HEK293 (cell line): ENCODE results near the gene PLD6.

Experiments
- CTCF ChIA-PET: fragments of 350-600 bp; formaldehyde crosslinking; extraction: SDS; loops from one replicate; lab custom pipeline; 2021; ENCODE audit warnings: antibody characterized with exemption; lab: Yijun Ruan, JAX
- POLR2A ChIA-PET: fragments of 300-600 bp; formaldehyde crosslinking; extraction: SDS; loops from one replicate; lab custom pipeline; 2020; ENCODE audit warnings: antibody characterized with exemption, inconsistent platforms; lab: Yijun Ruan, JAX
- H3K27ac ChIP-seq: fragments of 200-500 bp; sonication (Bioruptor generic); 2 replicates; pipeline ENCODE4 v1.5.1; 2014; ENCODE audit warnings: low read depth, low read length, control low read depth, inconsistent platforms; ENCODE audit errors: extremely low read depth
- H3K36me3 ChIP-seq, 2 experiments: fragments of 200-500 bp in 1 of 2; sonication (Bioruptor generic) in 1 of 2; 1 replicate in 1 of 2; 2 replicates in 1 of 2; pipeline ENCODE4 v1.5.1; 2014 to 2017; ENCODE audit warnings: inconsistent platforms in 2 of 2, low read length in 2 of 2; ENCODE audit not compliant: control insufficient read depth in 2 of 2, insufficient read depth in 1 of 2
- H3K4me1 ChIP-seq: fragments of 200-500 bp; sonication (Bioruptor generic); 2 replicates; pipeline ENCODE4 v1.5.1; 2014; ENCODE audit warnings: mild to moderate bottlenecking, low read length, inconsistent platforms; ENCODE audit not compliant: control insufficient read depth, insufficient read depth
- H3K4me3 ChIP-seq: 2 replicates; pipeline ENCODE4 v1.5.1; 2011; ENCODE audit warnings: low read depth, mild to moderate bottlenecking, control low read depth, low read length, moderate library complexity
- H3K9me3 ChIP-seq: fragments of 200-500 bp; sonication (Bioruptor generic); 2 replicates; pipeline ENCODE4 v1.5.1; 2014; ENCODE audit warnings: low read depth, low read length, inconsistent platforms; ENCODE audit not compliant: control insufficient read depth, insufficient read depth
- GLIS1 ChIP-seq: fragments of 450-650 bp; formaldehyde crosslinking; IDR thresholded peaks from 2 replicates; pipeline ENCODE4 v1.5.1; 2016; ENCODE audit warnings: missing biosample characterization, missing genetic modification characterization
- GLIS2 ChIP-seq: fragments of 450-650 bp; formaldehyde crosslinking; IDR thresholded peaks from 2 replicates; pipeline ENCODE4 v1.5.1; 2016; ENCODE audit warnings: missing biosample characterization, missing genetic modification characterization
- OSR2 ChIP-seq: fragments of 450-650 bp; formaldehyde crosslinking; IDR thresholded peaks from 2 replicates; pipeline ENCODE4 v1.5.1; 2016; ENCODE audit warnings: missing biosample characterization, missing genetic modification characterization
- PATZ1 ChIP-seq: fragments of 450-650 bp; formaldehyde crosslinking; IDR thresholded peaks from 2 replicates; pipeline ENCODE4 v1.5.1; 2016; ENCODE audit warnings: missing biosample characterization, missing genetic modification characterization
- SP7 ChIP-seq: fragments of 450-650 bp; formaldehyde crosslinking; IDR thresholded peaks from 2 replicates; pipeline ENCODE4 v1.5.1; 2016; ENCODE audit warnings: missing biosample characterization, missing genetic modification characterization
- ZBTB20 ChIP-seq: fragments of 450-650 bp; formaldehyde crosslinking; IDR thresholded peaks from 2 replicates; pipeline ENCODE4 v1.5.1; 2016; ENCODE audit warnings: missing biosample characterization, missing genetic modification characterization
- ZEB2 ChIP-seq: fragments of 450-650 bp; formaldehyde crosslinking; IDR thresholded peaks from 2 replicates; pipeline ENCODE4 v1.5.1; 2016; ENCODE audit warnings: missing biosample characterization, missing genetic modification characterization
- ZFP69B ChIP-seq: fragments of 450-650 bp; formaldehyde crosslinking; IDR thresholded peaks from 2 replicates; pipeline ENCODE4 v1.5.1; 2016; ENCODE audit warnings: missing biosample characterization, missing genetic modification characterization
- ZNF112 ChIP-seq: fragments of 450-650 bp; formaldehyde crosslinking; IDR thresholded peaks from 2 replicates; pipeline ENCODE4 v1.5.0; 2017; ENCODE audit warnings: missing biosample characterization, missing genetic modification characterization
- ZNF175 ChIP-seq: fragments of 450-650 bp; formaldehyde crosslinking; IDR thresholded peaks from 2 replicates; pipeline ENCODE4 v1.5.1; 2016; ENCODE audit warnings: missing biosample characterization, missing genetic modification characterization
- ZNF423 ChIP-seq: fragments of 450-650 bp; formaldehyde crosslinking; IDR thresholded peaks from 2 replicates; pipeline ENCODE4 v1.5.1; 2016; ENCODE audit warnings: missing biosample characterization, missing genetic modification characterization
- ZNF513 ChIP-seq: fragments of 450-650 bp; IDR thresholded peaks from 2 replicates; pipeline ENCODE4 v1.5.1; 2018; ENCODE audit warnings: missing biosample characterization, missing genetic modification characterization
- ZNF518A ChIP-seq: fragments of 450-650 bp; formaldehyde crosslinking; conservative IDR thresholded peaks from 2 replicates; pipeline ENCODE4 v1.5.1; 2016; ENCODE audit warnings: low read depth, missing biosample characterization, missing genetic modification characterization
- ZNF521 ChIP-seq: fragments of 450-650 bp; formaldehyde crosslinking; IDR thresholded peaks from 2 replicates; pipeline ENCODE4 v1.5.1; 2017; ENCODE audit warnings: missing biosample characterization, mild to moderate bottlenecking, missing genetic modification characterization
- ZNF555 ChIP-seq: fragments of 450-650 bp; formaldehyde crosslinking; conservative IDR thresholded peaks from 2 replicates; pipeline ENCODE4 v1.5.1; 2017; ENCODE audit warnings: missing biosample characterization, mild to moderate bottlenecking, missing genetic modification characterization, inconsistent platforms
- ZNF561 ChIP-seq: fragments of 450-650 bp; IDR thresholded peaks from 2 replicates; pipeline ENCODE4 v1.5.1; 2018; ENCODE audit warnings: missing biosample characterization, missing genetic modification characterization, borderline replicate concordance
- ZNF629 ChIP-seq: fragments of 450-650 bp; formaldehyde crosslinking; IDR thresholded peaks from 2 replicates; pipeline ENCODE4 v1.5.1; 2017; ENCODE audit warnings: missing biosample characterization, missing genetic modification characterization
- ZNF664 ChIP-seq: fragments of 450-650 bp; formaldehyde crosslinking; IDR thresholded peaks from 2 replicates; pipeline ENCODE4 v1.5.1; 2016; ENCODE audit warnings: missing biosample characterization, missing genetic modification characterization
- ZNF692 ChIP-seq: fragments of 450-650 bp; formaldehyde crosslinking; IDR thresholded peaks from 2 replicates; pipeline ENCODE4 v1.5.1; 2016; ENCODE audit warnings: missing biosample characterization, missing genetic modification characterization
- ZSCAN4 ChIP-seq: fragments of 450-650 bp; formaldehyde crosslinking; IDR thresholded peaks from 2 replicates; pipeline ENCODE4 v1.5.1; 2017; ENCODE audit warnings: missing biosample characterization, missing genetic modification characterization

Gene PLD6

GRCh38 chr17:17236295-17237025, 30.3 kb upstream of the PLD6 start (continued):
- TF ChIP-seq ZNF518A (tag by site-specific recombination) (no peak), ZNF561 (tag by site-specific recombination) (no peak), ZBTB20 (tag by site-specific recombination) (peak; percentile 70; the same call in 1 of the 2 replicates), ZNF175 (tag by site-specific recombination) (no peak), GLIS2 (tag by site-specific recombination) (0 out of 2 replicates have a peak, but pooled peaks have one; percentile 69), ZNF692 (tag by site-specific recombination) (peak; percentile 49; the same call in 1 of the 2 replicates), ZNF521 (no peak), PATZ1 (tag by site-specific recombination) (peak; percentile 71; the same call in 1 of the 2 replicates)
- TF ChIP-seq, all 188 proteins: peak for 10

DNA sequence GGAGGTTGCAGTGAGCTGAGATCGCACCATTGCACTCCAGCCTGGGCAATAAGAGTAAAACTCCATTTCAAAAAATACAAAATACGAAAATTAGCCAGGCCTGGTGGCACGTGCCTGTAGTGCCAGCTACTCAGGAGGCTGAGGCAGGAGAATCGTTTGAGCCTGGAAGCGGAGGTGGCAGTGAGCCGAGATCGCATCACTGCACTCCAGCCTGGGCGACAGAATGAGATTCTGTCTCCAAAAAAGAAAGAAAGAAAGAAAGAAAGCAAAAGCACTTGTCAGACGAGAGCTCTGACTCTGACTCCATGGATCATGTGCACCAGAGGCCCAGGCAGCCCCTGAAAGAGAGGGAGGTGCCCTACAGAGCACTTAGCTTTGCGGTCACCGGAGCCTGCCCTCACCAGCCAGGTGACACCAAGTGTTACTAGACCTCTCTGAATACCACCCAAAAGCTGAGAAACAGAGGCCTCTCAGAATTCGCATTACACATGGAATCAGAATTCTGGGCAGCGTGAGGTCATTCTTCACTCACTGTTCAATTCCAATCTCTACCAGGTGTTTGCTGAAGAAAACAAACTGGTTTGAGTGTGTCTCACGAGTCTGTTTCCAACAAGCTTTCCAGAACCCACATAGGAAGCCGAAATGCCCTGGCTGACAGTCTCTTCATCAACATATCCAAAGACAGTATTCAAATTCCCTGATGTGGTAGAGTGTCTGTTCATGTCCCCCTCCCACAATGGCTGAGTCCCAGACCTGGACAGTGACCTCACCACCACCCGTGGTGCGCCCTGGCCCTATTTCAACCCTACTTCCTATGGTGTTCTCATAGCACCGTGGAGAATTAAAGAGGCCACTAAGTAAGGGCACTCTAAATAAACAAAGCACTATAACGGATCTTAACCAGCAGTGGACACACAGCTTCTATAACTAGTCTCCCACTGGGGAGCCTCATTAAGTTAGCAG, 29.4 kb upstream of the PLD6 start:
- POLR2A ChIA-PET, result interaction anchor here (0.6 to 2.7 kb wide), 6 partner anchors 9 to 66 kb away, joined by 3 to 11 read pairs (median 5); partner anchors contain the start of gene COPS3
- Histone ChIP-seq H3K36me3 (peaks cover 12 to 23% of the 10 kb centered on the region in 2 experiments), H3K9me3 (no peaks in the 10 kb centered on the region), H3K4me1 (peaks cover 7% of the 10 kb centered on the region; the same call in 1 of the 2 replicates), H3K27ac (no peak overlapping the region), H3K4me3 (peak overlapping the region; percentile 100)
- CTCF ChIA-PET, result interaction anchor here (0.8 to 1.3 kb wide), 5 partner anchors 39 to 378 kb away, joined by 3 to 4 read pairs (median 3); no protein-coding TSS in a partner anchor
- TF ChIP-seq ZNF112 (tag by site-specific recombination) (no peak), ZSCAN4 (tag by site-specific recombination) (no peak), ZEB2 (tag by site-specific recombination) (peak; percentile 52), ZNF555 (tag by site-specific recombination) (no peak), ZNF423 (tag by site-specific recombination) (peak; percentile 56; the same call in 1 of the 2 replicates), ZFP69B (tag by site-specific recombination) (0 out of 2 replicates have a peak, but pooled peaks have one; percentile 15), ZNF629 (tag by site-specific recombination) (peak; percentile 70), SP7 (peak; percentile 53; the same call in 1 of the 2 replicates), GLIS1 (tag by site-specific recombination) (peak; percentile 61), OSR2 (tag by site-specific recombination) (0 out of 2 replicates have a peak, but pooled peaks have one; percentile 16), ZNF513 (tag by site-specific recombination) (no peak), ZNF664 (tag by site-specific recombination) (no peak)
